Astrocyte (in vitro differentiated cells and primary cell): Measurements from ENCODE around the gene LILRB5.
"Not testable (repeated sequence)": the region's sequence is repeated elsewhere in the genome, so short reads cannot be mapped to it uniquely, and the experiment has no call there.

ENCODE experiments used
- CTCF ChIP-seq: IDR thresholded peaks from 2 replicates; pipeline ENCODE4 v1.5.1; 2011; ENCODE audit warnings: low read depth, mild to moderate bottlenecking, inconsistent platforms, low read length, moderate library complexity; ENCODE audit not compliant: insufficient read depth
- EZH2 ChIP-seq: IDR thresholded peaks from 2 replicates; pipeline ENCODE4 v1.6.1; 2012; ENCODE audit warnings: mild to moderate bottlenecking, low read length, inconsistent platforms; ENCODE audit not compliant: insufficient read depth

GRCh38 chr19:54242234-54242633, 14.8 kb downstream of the LILRB5 start:
- not testable (repeated sequence) for TF ChIP-seq CTCF, EZH2
